GM12878 (cell line): ENCODE results near the gene OR1L6. TPM values are rescaled to one million over a fixed set of nuclear protein-coding genes. Genes with fewer than 3 reads are reported as not detected.

Source experiments
- ATAC-seq: fragments of 200-7000 bp; cut with Tn5 transposase; 3 replicates; pipeline ENCODE4 v1.9.1; 2020; ENCODE audit warnings: mild to moderate bottlenecking, moderate library complexity
- Bru-seq: library from RNA; stranded (reverse); fragments of 400-500 nt; gene quantifications from one replicate; lab custom pipeline; 2021; lab: Mats Ljungman, UMichigan
- BruChase-seq, 2 experiments: library from RNA; stranded (reverse); fragments of 400-500 nt; gene quantifications; one replicate each; lab custom pipeline; 2021; lab: Mats Ljungman, UMichigan
- BruUV-seq: library from RNA; stranded (reverse); fragments of 400-500 nt; replicated peaks from 2 replicates; lab custom pipeline; 2021; lab: Mats Ljungman, UMichigan
- CTCF ChIA-PET: fragments of 300-600 bp; sonication (Branson Sonifier 250); formaldehyde crosslinking; extraction: SDS; loops from one replicate; lab custom pipeline; 2021; ENCODE audit warnings: inconsistent platforms; lab: Yijun Ruan, JAX
- POLR2A ChIA-PET: fragments of 350-600 bp; formaldehyde crosslinking; extraction: SDS; loops from one replicate; lab custom pipeline; 2021; ENCODE audit warnings: inconsistent platforms; lab: Charles Lee
- RAD21 ChIA-PET: fragments of 300-600 bp; sonication (Branson Sonifier 250); formaldehyde crosslinking; loops from one replicate; lab custom pipeline; 2023; ENCODE audit warnings: antibody characterized with exemption; ENCODE audit not compliant: unreplicated experiment; lab: Charles Lee
- SMC1A ChIA-PET: fragments of 300-600 bp; sonication (Branson Sonifier 250); formaldehyde crosslinking; loops from one replicate; lab custom pipeline; 2023; ENCODE audit not compliant: unreplicated experiment, uncharacterized antibody; lab: Charles Lee
- DNase-seq: peaks from one replicate; pipeline ENCODE4 v3.0.0-alpha.2; 2011; ENCODE audit warnings: low read depth, low spot score
- FAIRE-seq: peaks from 3 replicates; lab custom pipeline; 2011; peaks lifted over from hg19 to GRCh38; lab: Jason Lieb, UNC
- H2AFZ ChIP-seq: 2 replicates; pipeline ENCODE4 v1.6.0; 2011; ENCODE audit warnings: low read depth, low read length, control low read depth; ENCODE audit not compliant: control insufficient read depth
- H3K27ac ChIP-seq: 2 replicates; pipeline ENCODE4 v1.5.1; 2011; ENCODE audit warnings: control low read depth; ENCODE audit not compliant: control insufficient read depth, insufficient read depth
- H3K27me3 ChIP-seq, 2 experiments: replicated peaks in 1 of 2; 2 replicates each; pipeline versions ENCODE4 v1.6.0 to v1.6.1; 2011; ENCODE audit warnings: low read length in 1 of 2; ENCODE audit not compliant: control insufficient read depth in 2 of 2, insufficient read depth in 2 of 2
- H3K36me3 ChIP-seq, 2 experiments: 2 replicates each; pipeline ENCODE4 v1.5.1; 2011; ENCODE audit warnings: low read length in 1 of 2; ENCODE audit not compliant: control insufficient read depth in 2 of 2, insufficient read depth in 2 of 2
- H3K4me1 ChIP-seq: 2 replicates; pipeline ENCODE4 v1.6.1; 2011; ENCODE audit warnings: mild to moderate bottlenecking, low read length, moderate library complexity, mixed read lengths; ENCODE audit not compliant: control insufficient read depth, insufficient read depth
- H3K4me2 ChIP-seq: 2 replicates; pipeline ENCODE4 v1.6.0; 2011; ENCODE audit warnings: control low read depth; ENCODE audit not compliant: control insufficient read depth, insufficient read depth
- H3K4me3 ChIP-seq: fragments of 200-600 bp; sonication (generic); 2 replicates; pipeline ENCODE4 v1.5.1; 2016
- H3K79me2 ChIP-seq: 2 replicates; pipeline ENCODE4 v1.6.0; 2011; ENCODE audit warnings: low read length; ENCODE audit not compliant: control insufficient read depth, insufficient read depth
- H3K9ac ChIP-seq: 2 replicates; pipeline ENCODE4 v1.8.0; 2011; ENCODE audit warnings: low read length, control low read depth, mixed read lengths; ENCODE audit not compliant: control insufficient read depth, insufficient read depth
- H3K9me3 ChIP-seq: replicated peaks from 3 replicates; pipeline ENCODE4 v1.5.1; 2011; ENCODE audit warnings: mild to moderate bottlenecking, low read length; ENCODE audit not compliant: control insufficient read depth, insufficient read depth
- H4K20me1 ChIP-seq: 2 replicates; pipeline ENCODE4 v1.6.0; 2011; ENCODE audit not compliant: control insufficient read depth, insufficient read depth
- BHLHE40 ChIP-seq, 2 experiments: fragments of 450-650 bp in 1 of 2; IDR thresholded peaks; 2 replicates each; pipeline ENCODE4 v1.6.1; 2011 to 2017; ENCODE audit warnings: low read depth in 2 of 2, borderline replicate concordance in 1 of 2, improper control_type of control experiment in 1 of 2, low read length in 1 of 2, mild to moderate bottlenecking in 1 of 2
- CBX5 ChIP-seq: sonication (generic); IDR thresholded peaks from 2 replicates; pipeline ENCODE4 v1.6.1; 2016; ENCODE audit warnings: low read depth, moderate library complexity, mild to moderate bottlenecking, inconsistent platforms
- CHD4 ChIP-seq: fragments of 200-600 bp; sonication (generic); IDR thresholded peaks from 2 replicates; pipeline ENCODE4 v1.6.1; 2016; ENCODE audit warnings: mild to moderate bottlenecking
- HDGF ChIP-seq: fragments of 450-650 bp; IDR thresholded peaks from 2 replicates; pipeline ENCODE4 v1.6.1; 2016; ENCODE audit warnings: antibody characterized with exemption
- USF1 ChIP-seq: IDR thresholded peaks from 2 replicates; pipeline ENCODE4 v1.6.1; 2011; ENCODE audit warnings: borderline replicate concordance, low read depth, mild to moderate bottlenecking, moderate library complexity, mixed read lengths, low read length; ENCODE audit not compliant: insufficient read depth; ENCODE audit errors: extremely low read length
- WRNIP1 ChIP-seq: IDR thresholded peaks from 2 replicates; pipeline ENCODE4 v1.6.1; 2011; ENCODE audit warnings: low read depth, low read length, improper control_type of control experiment, borderline replicate concordance
- ZNF592 ChIP-seq: fragments of 450-650 bp; IDR thresholded peaks from 2 replicates; pipeline ENCODE4 v1.6.1; 2017; ENCODE audit warnings: mild to moderate bottlenecking, moderate library complexity
- WGBS: methylation state at CpG from one replicate; pipeline ENCODE4 v1.1.6; 2016; ENCODE audit warnings: low lambda C conversion rate; ENCODE audit not compliant: insufficient replicate concordance, insufficient coverage; ENCODE audit errors: missing lambda C conversion rate; 5-methylcytosine and 5-hydroxymethylcytosine counted together
- in situ Hi-C: fragments of 300-500 bp; cut with MboI; formaldehyde crosslinking; loops from 9 replicates; pipeline ENCODE4 v1.14.3; 2018; ENCODE audit warnings: mixed read lengths
- intact Hi-C: fragments of 100-400 bp; cut with micrococcal nuclease; formaldehyde crosslinking; loops from one replicate; pipeline ENCODE4 v1.14.2; 2022; ENCODE audit not compliant: unreplicated experiment
- long read RNA-seq, 2 experiments: library from polyadenylated mRNA; unstranded; transcript quantifications; one replicate each; pipeline ENCODE4 v2.0.0, GENCODE V29; 2019 to 2020
- polyA minus RNA-seq, 3 experiments: library from RNA; depleted of rRNA, polyadenylated mRNA; stranded (reverse); fragments of >200 nt; gene quantifications; 2 replicates each; pipeline ENCODE4 v1.2.3, GENCODE V29; 2011
- polyA plus RNA-seq, 11 experiments: library from polyadenylated mRNA; depleted of rRNA in 4 of 11; unstranded in 6 of 11; stranded (reverse) in 5 of 11; fragments of >200 nt; fragmentation: Nextera tagmentation in 4 of 11; fragmentation: Illumina TruSeq in 1 of 11; extraction: Ambion mirVana in 4 of 11; extraction: Trizol in 1 of 11; gene quantifications; 1 replicate in 1 of 11; 2 replicates in 10 of 11; pipeline versions ENCODE4 v1.2.1 to v1.2.3, GENCODE V29; 2011 to 2016; ENCODE audit warnings: inconsistent platforms in 2 of 11, missing spikeins in 2 of 11, low read depth in 1 of 11
- total RNA-seq, 4 experiments: library from RNA; depleted of rRNA in 3 of 4; stranded (reverse); fragments of >200 nt in 3 of 4; fragmentation: Illumina TruSeq in 1 of 4; extraction: Trizol in 1 of 4; gene quantifications; 2 replicates each; pipeline versions ENCODE4 v1.2.1 to v1.2.3, GENCODE V29; 2013 to 2021

Gene OR1L6
- not detected in 2 replicates for total RNA-seq (2013; cell fraction: nucleolus; rRNA removed)
- total RNA-seq (2014; rRNA removed) (not detected in 2 replicates), total RNA-seq (2014; rRNA removed; fragmentation: Illumina TruSeq; extraction: Trizol) (not detected in 2 replicates), total RNA-seq (2021) (not detected in 2 replicates), polyA plus RNA-seq (2011; rRNA removed) (not detected in 2 replicates), polyA plus RNA-seq (2014; fragmentation: Illumina TruSeq; extraction: Trizol) (not detected in 2 replicates), polyA plus RNA-seq (2014; fragmentation: Nextera tagmentation; extraction: Ambion mirVana) (not detected), polyA plus RNA-seq (2014; rRNA removed) (not detected in 2 replicates), polyA plus RNA-seq (2016; fragmentation: Nextera tagmentation; extraction: Ambion mirVana) (not detected), polyA minus RNA-seq (2011; rRNA and poly(A)+ RNA removed) (not detected in 2 replicates), Bru-seq, nascent RNA (not detected), BruChase-seq, experiment 1, labeled RNA remaining after a 6-hour chase (not detected), BruChase-seq, experiment 2, labeled RNA remaining after a 2-hour chase (not detected)
- polyA plus RNA-seq (2011; ENCODE audit: low read depth), result not detected
- not detected in 2 replicates for polyA plus RNA-seq (2011; cell fraction: cytosol; rRNA removed)
- polyA plus RNA-seq (2011; cell fraction: nucleus; rRNA removed), result not detected in 2 replicates
- not detected in 2 replicates for polyA plus RNA-seq (2012)
- polyA minus RNA-seq (2011; cell fraction: cytosol; rRNA and poly(A)+ RNA removed), result not detected in 2 replicates
- polyA minus RNA-seq (2011; cell fraction: nucleus; rRNA and poly(A)+ RNA removed), result not detected in 2 replicates
- long read RNA-seq, experiment 1, result 0 reads
- long read RNA-seq, experiment 2, result 0 reads

- RAD21 ChIA-PET, result no interaction called here
- Histone ChIP-seq H2AFZ (no peak within 1 kb of the TSS), H3K79me2 (no peaks in the 10 kb centered on the region), H4K20me1 (no peaks in the 10 kb centered on the region), H3K36me3 (no peaks in the 10 kb centered on the region), H3K9me3 (no peaks in the 10 kb centered on the region), H3K4me2 (no peak within 1 kb of the TSS), H3K27me3 (no peaks in the 10 kb centered on the region; a peak in 1 of 4 replicates), H3K4me1 (no peaks in the 10 kb centered on the region), H3K9ac (no peak within 1 kb of the TSS), H3K4me3 (no peak within 1 kb of the TSS), H3K27ac (no peak within 1 kb of the TSS)
- POLR2A ChIA-PET, result no interaction called here
- intact Hi-C loops (no loop called here), in situ Hi-C loops (no loop called here)
- DNase-seq (no peak), ATAC-seq (no peak), FAIRE-seq (no peak)
- SMC1A ChIA-PET, result no interaction called here
- BruUV-seq, result no TSS peak
- 20% methylated on average over 6 of the region's 6 CpGs for WGBS
- CTCF ChIA-PET, result no interaction called here
- TF ChIP-seq BHLHE40 (IDR thresholded peaks at IDR 0.05; ENCODE audit: borderline replicate concordance in 1 of 2, low read depth in 2 of 2, low read length in 1 of 2) (no peak), USF1 (no peak), CBX5 (no peak), CHD4 (no peak), WRNIP1 (no peak), HDGF (no peak), ZNF592 (no peak)
These were observed at the start of gene OR1L6 for GRCh38 chr9:122742003-122742402. TSS of gene OR1L6 (plus strand) at chr9:122742303. CDS start at chr9:122749848, 7,545 bp downstream.
